T-helper 22 cell (primary cell): ENCODE measurements around the gene PARG.
"Not testable (repeated sequence)": the region's sequence is repeated elsewhere in the genome, so short reads cannot be mapped to it uniquely, and the experiment has no call there.

ENCODE experiments used
- DNase-seq: peaks from one replicate; pipeline ENCODE4 v3.0.0-alpha.2; 2020; ENCODE audit warnings: low read depth

The PARG gene

DNA sequence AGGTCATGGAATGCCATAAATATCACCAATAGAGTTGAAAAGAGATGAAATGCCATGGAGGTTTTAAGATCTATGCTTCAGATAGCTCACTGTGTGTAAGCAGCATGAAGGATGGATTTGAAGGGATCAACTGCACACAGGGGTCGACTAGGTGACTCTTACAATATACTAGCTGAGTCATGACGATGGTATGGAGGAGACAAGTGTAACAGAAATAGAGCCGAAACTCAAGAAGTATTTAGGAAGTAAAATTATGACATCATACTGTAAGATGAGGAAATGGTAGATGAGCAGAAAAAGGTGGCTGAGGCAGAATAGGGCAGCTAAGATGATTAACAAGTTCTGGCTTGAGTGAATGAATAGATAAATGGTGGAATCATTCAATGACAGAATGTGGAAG, 38.0 kb downstream of the PARG start:
- not testable (repeated sequence) for DNase-seq

DNA sequence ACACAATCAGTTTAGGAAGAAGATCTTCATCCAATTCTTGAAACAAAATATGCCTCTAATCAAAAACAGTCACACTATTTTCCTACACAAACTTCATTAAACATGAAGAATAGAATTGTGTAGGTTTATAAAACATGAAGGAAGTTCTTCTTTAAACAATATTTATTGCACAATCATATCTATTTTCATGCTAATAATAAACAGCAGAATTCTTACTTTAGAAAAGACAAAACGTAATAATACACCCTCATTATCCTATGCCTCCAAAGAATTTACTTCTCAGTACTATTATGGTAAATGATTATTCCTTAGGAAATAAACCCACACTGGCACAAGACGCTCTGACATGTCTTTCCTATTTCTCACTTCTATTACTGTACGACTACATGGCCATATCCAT, 41.4 kb downstream of the PARG start:
- not testable (repeated sequence) for DNase-seq

DNA sequence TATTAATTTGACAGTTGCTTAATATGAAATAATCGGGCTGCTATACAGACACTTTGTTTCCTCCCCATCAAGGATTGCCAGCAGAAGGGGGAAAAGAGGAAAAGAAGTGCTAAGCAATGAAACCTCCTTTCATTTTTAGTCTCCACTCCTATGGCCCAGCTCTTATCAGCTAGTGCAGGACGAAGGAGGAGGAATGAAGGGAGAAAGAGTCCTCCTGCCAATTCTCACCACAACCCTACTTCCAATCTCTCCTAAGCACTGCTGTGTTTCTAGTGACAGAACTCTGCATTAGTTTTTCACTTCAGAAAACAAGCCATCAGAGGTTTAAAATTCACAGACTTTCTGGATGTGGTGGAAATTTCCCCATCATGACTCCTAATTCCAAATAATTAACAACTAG, 41.8 kb downstream of the PARG start:
- DNase-seq = not testable (repeated sequence)

DNA sequence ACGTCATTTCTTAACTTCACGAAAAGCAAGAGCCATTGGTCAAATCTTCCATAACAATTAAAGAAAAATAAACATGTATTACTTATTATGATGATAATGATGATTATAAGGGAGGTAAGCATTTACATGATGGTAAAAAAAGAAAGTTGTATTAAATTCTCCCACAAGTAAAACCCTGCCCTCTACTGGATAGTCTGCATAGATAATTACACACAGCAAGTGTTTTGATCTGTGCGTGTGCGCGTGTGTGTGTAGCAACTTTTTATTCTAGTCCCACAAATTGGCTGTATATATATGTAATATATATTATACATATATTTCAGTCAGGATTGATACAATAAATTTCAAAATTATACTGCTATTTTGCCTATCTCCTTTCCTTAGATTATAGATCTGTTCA, 51.8 kb downstream of the PARG start:
- not testable (repeated sequence) for DNase-seq

DNA sequence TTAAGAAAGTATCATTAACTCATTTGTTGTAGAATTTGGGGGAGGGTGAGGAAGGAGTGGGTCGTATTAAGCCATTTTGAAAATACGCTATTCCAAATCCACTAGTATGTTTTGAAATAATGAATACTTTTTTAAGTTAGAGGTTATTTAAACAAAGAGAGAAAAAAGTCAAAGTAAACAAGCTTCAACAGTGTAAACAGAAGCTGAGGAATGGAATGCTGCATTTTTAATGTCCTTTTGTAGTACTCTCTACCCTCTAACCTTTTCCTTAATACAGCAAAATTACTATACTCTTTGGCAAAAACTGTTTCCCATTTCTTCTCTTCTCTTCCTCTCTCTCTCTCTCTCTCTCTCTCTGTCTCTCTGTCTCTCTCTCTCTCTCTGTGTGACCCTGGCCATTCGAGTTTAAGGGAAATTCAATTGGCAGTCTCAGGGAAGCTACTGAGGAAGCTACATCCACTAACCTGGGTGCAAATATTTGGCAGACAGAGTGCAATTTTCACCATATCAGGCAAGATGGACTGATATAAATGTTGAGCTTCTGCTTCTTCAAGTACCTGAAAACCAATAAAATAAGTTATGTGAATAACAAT, 57.0 kb downstream of the PARG start:
- DNase-seq = not testable (repeated sequence)

DNA sequence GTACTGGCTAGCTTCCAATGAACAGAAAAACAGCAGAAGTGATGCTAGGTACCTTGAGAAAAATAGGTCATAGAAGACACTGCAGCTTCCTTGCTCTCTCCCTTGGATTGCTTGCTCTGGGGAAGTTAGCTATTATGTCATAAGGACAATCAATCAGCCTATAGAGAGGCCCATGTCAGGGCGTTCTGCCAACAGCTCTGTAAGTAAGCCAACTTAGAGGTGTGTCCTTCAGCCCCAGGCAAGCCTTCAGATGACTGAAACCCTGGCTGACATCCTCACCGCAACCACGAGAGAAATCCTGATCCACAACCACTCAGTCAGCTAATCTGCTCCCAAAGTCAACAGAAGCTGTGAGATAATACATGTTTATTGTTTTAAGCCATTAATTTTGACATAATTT, 58.0 kb downstream of the PARG start:
- DNase-seq = not testable (repeated sequence)

DNA sequence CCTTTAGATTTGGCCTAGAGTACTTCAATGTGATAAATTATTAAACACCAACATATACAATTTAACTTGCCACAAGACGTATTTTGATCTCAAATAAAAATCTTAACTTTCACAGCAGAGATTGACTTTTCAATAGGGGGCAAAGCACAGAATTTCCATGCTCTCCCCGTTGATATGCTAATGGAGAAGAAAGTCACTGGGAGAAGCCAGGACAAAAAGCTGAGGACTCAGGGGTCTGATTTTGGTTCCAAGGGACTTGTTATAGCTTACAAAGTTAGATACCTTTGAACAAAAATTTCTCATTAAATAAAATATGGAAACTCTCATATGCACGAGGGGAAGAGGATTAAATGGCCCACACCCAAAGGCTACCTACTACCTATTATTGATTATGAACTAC, 59.5 kb downstream of the PARG start:
- not testable (repeated sequence) for DNase-seq

DNA sequence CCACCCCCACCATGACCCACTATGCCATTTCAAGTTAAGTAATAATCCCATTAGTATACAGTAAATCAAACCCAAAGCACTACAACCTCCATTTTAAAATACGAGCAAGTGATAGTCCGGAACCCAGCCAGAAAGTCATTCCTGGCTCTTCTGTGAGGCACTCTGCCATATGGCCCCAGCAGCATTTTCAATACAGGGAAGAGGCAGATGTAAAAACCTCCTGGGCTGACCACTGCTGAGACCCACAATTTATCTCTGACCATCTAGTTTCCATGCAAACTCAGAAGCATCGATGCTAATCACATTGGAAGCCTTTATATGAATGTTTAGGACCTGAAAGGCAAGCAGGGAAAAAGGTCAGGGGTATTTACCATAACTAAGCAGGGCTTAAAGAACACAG, 69.1 kb downstream of the PARG start:
- DNase-seq = not testable (repeated sequence)

DNA sequence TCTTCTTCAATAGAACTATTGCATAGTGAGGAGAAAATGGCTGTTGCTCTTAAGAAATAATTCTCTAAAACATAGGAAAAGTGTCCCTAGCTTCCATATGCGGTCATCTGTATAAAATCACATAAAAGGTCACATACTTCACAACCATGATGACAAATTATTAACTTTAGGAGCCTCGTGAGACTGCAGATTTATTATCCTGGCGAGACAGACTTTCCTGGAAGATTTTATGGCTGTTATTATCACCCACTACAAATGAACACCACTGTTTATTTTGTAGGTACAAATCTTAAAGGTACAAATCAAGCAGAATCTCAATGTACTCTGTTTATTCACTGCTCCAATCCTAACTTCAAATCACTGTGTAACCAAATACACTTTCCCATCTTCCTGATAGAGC, 70.4 kb downstream of the PARG start:
- DNase-seq = not testable (repeated sequence)

DNA sequence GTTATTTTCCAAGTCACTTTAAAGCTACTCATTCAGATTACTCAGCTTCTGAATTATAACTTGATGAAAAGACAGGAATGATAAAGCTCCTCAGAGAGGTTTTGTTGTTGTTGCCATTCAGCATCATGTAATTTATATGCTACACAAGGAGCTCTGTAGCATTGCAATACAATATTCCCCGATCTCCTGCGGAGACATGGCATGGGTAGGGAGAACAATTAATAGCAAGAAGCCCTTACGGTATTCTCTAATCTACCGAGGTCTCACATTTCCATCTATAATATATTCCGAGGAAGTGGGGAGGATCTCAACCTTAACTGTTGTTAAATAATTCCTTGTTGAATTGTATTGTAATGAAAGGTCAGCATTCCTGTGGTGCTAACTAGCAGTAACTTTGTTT, 81.9 kb downstream of the PARG start:
- not testable (repeated sequence) for DNase-seq

DNA sequence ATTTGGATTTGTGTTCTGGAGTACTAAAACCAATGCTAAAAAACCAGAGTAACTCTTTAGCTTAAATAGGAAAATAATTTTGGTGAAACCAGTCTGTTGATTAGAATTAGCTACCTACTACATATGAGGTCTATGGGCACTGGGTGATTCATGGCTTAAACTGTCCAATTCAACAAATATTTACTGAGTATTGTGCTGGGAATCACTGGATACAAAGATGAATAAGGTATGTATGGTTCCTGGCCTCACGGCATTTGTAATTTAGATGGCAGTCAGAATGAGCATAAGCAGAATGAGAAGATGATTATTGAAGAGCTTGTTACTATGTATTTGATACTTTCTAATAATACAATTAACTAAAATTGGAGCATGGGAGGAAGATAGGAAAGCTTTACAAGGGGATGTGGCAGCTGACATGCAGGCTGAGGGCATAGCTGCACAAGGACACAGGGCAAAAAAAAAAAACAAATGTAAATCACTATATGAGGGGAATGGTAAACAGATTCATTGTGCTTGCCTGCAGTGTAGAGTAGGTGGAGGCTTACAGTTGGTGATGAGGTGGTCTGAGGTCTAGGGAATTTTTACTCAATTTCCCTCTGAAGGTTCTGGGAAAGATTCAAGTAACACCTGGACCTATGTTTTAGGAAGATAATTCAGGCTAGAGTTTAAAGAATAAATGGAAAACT, 83.0 kb downstream of the PARG start:
- DNase-seq = not testable (repeated sequence)

DNA sequence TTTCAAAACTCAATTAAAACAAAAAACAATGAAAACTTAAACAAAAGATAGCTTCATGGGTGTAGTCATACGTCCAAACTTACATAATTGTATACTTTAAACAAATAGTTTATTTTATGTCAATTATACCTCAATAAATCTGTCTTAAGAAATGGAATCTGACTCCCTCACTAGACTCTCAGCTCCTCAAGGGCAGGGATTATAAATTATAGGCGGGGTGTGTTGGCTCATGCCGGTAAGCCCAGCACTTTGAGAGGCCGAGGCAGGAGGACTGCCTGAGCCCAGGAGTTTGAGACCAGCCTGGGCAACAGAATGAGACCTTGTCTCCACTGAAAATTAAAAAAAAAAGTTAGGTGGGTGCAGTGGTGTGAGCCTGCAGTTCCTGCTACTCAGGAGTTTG, 92.3 kb downstream of the PARG start:
- DNase-seq = not testable (repeated sequence)

DNA sequence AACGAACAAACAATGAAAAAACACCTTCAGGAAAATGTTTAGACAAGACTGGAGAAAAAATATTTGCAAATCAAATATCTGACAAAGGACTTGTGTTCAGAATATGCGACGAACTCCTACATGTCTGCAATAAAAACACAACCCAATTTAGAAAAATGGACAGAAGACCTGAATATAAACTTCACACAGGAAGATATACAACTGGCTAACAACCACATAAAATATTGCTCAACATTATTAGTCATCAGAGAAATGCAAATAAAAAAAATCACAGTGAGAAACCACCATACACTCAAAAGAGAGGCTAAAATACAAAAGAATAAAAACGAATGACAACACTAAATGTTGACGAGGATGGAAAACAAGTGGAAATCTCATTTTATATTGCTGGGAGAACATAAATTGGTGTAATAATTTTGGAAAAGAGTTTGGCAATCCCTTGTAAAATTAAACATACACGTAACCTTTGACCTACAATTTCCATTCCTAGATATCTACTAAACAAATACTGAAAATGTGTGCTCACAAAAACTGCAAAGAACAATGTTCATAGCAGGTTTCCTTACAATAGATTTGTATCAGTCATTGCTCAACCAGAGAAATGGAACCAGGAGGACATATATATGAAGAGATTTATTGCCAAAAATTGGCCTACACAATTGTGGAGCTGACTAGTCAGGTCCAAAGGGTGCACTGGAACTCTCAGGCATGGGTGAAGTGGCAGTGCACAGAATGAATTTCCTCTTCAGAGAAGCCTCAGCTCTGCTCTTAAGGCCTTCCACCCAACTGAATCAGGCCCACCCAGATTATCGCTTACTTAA, 96.8 kb downstream of the PARG start:
- no peak for DNase-seq

DNA sequence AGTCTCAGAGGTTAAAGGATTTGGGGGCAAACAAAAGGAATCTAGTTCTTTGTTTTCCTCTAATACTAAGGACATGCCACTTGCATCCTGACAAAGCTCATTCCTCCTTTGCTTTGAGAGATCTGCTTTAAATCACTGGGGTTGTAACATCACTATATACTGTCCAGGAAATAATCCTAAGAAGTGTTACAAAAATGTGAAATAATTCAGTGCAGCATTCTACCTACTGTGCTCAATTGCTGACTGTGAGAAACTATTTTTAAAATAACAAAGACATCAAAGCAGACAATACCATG, 99.5 kb downstream of the PARG start:
- DNase-seq = not testable (repeated sequence)

DNA sequence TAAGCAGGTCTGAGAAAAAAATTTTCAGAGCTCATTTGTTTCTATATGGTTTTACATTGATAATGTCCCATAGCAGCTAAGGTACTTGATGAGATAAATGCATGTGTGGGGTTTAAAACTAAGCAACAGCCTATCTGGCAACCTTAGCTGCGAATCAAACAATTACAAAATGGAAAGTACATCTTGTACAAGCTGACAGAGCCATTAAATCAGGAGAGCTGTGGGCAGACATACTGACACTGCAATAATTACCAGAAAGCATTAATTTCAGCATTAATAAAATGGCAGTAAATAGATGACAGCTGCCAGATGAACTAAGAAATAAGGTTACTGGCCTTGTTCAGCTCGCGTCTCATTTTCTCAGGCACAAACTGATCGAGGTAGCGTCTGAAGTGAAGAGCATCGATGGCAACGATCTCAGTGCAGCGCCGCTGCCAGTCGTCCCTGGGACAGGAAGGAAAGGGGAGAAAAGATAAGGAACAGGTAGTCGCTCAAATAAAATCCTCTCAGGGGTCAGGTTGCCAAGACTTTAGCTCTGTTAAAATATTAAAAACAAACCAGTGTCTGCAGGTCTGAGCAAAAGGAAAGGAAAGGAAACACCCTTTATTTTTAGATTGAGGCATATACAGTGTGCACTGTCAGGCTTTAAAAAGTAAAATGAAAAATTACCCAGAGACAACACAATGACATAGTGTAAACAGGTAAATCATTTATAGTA, 100.1 kb downstream of the PARG start:
- DNase-seq = no peak

DNA sequence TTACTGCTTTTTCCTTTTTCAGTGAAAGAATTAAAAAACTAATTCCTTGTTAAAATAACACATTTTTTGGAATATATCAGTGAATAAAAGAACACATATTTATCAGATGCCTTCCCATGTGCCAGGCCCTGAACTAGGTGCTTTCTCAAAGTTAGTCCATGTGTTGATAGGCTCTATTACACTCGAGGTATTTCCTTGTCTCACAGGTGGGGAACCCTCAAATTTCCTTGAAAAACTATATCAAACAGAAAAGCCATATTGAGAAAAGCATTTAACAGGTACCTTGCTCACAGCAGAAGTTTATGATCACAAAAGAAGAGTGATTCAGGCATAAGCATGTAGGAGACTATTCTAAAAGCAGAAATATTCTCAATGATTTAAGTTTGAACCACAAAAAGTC, 104.1 kb downstream of the PARG start:
- DNase-seq = no peak

DNA sequence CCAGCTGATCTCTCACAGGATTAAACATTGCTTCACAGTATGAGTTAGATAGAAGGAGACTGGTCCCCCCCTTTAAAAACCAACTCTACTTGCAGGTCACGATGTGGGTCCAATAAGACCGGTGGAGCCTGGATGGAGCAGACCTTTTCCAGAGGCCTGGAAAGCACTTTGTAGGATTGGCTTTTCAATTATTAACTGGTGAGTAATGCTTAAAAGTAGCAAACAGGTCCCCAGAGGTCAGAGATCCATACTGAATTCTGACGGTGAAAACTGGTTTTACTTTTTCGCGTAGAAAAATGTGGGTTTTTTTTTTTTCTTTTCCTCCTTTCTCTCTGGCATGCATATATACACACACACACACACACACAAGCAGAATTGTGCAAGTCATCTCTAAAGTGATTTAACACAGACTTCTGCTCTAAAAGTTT, 104.8 kb downstream of the PARG start:
- DNase-seq = no peak

DNA sequence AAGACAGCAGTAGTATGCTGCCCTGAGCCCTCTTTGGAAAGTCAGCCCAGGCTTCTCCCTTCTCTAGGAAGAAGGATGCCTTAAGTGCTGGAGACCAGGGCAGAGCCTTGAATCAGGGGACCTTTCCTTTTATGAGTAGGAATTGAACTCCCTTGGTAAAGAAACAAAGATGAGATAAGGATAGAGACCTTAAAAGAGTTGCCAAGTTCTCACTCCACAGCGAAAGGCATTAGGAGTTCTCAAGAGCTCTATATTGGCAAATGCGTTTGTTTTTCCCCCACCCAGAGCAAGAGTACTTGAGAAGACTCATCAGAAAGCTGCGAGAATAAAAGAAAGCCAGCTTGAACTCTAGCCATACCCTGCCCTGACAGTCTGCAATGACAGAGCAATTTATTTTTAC, 106.9 kb downstream of the PARG start:
- DNase-seq = no peak

DNA sequence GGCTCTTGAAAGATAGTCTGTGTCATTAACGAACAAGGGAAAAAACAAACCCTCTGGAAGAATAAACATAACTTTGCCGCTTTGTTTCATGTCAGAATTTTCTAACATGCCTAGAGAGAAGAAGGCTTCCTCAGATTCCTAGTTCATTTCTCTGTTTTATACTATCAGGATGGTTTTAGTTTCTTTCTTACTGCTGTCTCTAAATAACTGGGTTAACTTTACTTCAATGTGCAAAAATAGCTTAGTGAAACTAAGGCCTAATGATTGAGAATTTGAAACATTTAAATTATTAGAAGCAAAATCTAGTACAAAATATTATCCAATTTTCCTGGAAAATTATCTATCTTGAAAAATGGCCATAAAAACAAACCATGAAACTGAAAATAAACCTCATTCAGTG, 107.6 kb downstream of the PARG start:
- DNase-seq = no peak

DNA sequence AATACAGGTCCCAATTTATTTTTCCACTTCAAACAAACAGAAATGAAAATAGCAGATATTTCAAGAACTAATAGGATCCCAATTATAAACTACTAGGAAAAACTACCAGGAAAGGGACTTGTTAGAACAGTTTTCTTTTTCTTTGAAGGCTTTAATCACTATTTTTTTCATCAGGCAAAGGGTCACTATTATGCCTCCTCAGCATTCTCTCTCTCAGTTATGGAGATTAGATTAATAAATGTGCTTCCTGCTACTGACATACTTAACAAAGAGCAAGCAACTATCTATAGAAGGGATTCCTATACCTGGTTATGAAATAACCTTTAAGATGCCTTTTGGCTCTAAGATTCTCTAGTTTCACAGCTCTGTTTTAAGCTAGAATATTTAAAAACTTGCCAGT, 108.7 kb downstream of the PARG start:
- no peak for DNase-seq

DNA sequence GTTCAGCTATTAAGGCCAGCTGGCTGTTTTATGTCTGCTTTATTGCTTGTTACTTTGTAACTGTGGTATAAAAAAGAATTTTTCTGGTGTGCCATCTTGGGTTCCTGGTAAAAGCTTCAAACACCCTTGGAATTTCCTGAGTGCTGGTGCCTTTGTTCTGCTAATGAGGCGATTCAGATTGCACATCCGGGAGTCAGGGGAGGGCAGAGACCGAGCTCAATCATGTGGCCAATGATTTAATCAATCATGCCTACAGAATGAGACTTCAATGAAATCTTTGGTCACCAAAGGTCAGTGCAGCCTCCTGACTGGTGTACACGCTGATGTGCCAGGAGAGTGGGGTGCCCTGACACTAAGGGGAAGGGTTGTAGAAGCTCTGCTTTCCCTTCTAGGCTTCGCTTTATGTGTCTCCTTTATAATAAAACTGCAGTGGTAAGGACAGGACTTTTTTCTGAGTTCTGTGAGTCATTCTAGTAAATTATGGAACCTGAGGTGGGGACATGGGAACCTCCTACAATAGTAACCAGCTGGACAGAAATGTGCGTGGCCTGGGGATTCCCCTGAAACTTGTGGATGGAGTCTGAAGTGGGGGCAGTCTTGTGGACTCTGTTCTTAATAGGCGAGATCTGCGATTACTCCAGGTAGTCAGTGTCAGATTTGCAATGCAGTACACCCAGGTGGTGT, 110.3 kb downstream of the PARG start:
- DNase-seq = no peak

DNA sequence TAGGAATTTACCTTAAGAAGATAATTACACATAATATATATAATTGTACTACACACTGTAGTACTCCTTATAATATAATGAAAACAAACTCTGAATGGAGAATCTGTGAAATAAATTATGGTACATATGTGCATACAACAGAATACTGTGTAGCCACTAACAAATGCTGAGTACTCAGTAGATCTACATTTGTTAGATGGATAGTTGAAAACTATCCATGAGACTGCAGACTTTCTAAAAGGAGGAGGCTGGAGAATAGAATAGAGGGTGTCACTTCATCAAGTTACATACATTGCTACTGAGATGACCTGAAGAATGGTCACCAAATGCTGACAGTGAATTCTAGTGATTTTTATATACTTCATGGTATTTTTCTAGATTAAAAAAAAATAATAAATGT, 111.0 kb downstream of the PARG start:
- no peak for DNase-seq
